SHP77 treated with DMSO at 0.1 percent for 48 hours (cell line): ENCODE measurements around the gene MGAT4A.
A peak's percentile ranks its signal among the peaks of the same experiment; 100 is the strongest.

Experiments
- DNase-seq: peaks from one replicate; lab custom pipeline; 2025; lab: John Stamatoyannopoulos, UW

Gene MGAT4A

DNA sequence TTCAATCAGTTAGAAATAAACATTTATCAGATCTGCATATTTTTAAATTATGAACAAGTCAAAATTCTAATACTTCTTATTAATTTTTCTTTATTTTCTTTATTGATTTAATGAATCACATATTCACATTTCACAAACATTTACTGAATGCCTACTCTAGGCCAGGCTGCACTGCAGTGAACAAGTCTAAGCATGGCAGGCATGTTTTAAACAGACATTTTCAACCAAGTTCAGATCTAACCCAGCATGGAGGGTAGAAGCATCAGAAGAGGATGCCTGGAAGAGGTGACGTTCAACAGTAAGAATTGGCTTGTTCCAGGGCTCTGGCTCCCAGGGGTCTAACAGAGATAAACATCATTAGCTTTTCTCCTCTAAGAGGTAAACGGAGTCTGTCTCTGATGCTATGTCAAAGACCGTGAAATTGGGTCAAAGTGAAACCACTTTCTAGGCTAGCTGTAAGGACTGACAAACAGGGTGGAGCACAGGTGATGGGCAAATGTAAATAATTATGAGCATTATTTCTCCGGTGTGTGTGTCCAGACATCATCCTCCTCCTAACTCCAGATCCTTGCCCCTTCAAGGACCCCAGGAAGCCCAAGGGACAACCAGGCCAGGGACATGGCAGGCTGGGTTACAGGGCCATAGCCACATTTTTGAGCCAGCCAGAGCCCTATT is 72.0 kb downstream of the MGAT4A start:
- DNase-seq, result no peak

DNA sequence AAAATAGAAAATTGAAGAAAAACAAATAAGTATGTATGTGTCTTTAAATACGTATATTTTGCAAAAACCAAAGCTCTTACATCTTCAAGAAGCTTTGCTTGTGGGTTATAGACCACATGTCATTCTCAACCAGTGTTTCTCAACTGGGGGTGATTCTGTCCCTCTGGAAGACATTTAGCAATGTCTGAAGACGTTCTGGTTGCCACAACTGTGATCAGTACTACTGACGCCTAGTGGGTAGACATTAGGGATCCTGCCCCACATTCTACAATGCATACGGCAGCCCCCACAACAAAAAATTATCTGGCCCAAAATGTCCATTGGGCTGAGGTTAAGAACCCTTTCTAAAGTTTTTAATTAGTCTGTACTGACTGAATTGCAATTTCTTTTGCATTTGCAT is 74.1 kb downstream of the MGAT4A start:
- no peak for DNase-seq

DNA sequence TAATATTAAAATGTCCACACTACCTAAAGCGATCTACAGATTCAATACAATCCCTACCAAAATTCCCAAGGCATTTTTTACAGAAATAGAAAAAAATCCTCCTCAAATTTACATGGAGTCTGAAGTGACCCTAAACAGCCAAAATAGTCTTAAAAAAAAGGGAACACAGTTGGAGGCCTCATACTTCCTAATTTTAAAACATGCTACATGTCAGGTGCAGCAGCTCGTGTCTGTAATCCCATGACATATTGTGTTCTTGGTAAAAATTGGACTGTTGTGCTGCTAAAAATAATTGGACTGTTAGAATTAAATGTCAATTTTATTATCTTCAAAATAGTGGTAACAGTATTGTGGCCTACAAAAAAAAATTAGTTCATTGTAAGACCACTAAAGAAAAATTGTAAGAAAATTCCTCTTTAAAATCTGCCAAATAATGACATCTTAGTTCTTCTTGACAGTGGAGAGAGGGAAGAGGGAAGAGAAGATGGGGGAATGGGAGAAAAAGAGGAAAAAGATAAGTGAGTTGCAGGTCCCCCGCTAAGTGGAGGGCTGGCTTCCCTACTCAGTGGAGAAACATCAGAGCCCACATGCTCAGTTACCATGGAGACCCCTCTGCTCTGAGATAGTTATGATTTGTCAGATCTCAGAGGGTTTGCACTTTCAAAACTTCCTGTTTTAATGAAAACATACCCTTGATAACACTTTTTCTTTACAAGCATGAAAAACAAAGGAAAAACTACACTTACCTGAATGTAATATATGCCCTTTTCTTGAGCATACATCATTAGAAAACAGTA is 76.0 kb downstream of the MGAT4A start:
- DNase-seq, result no peak

DNA sequence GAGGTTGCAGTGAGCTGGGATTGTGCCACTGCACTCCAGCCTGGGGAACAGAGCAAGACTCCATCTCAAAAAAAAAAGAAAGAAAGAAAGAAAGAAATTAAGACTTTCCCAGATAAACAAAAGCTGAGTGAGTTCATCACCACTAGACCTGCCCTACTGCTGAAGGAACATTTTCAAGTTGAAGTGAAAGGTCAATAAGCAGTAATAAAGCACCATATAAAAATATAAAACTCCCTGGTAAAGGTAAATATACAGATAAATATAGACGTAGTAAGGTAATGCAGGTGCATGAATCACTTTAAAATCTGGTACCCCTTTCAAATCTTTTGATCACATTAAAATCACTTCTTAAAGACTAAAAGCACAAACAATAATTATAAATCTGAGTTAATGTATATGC is 79.9 kb downstream of the MGAT4A start:
- DNase-seq, result no peak

DNA sequence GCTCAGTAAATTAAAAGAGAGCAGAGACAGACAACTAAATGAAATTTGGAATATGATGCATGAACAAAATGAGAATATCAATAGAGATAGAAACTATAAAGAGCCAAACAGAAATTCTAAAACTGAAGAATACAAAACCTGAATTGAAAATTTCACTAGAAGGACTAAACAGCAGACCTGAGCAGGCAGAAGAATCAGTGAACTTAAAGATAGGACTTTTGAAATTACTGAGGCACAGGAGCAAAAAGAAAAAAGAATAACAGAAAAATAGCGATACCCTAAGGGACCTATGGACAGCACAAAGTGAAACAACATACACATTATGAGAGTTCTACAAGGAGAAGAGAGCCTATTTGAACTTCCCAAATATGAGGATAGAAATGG is 80.9 kb downstream of the MGAT4A start:
- no peak for DNase-seq

DNA sequence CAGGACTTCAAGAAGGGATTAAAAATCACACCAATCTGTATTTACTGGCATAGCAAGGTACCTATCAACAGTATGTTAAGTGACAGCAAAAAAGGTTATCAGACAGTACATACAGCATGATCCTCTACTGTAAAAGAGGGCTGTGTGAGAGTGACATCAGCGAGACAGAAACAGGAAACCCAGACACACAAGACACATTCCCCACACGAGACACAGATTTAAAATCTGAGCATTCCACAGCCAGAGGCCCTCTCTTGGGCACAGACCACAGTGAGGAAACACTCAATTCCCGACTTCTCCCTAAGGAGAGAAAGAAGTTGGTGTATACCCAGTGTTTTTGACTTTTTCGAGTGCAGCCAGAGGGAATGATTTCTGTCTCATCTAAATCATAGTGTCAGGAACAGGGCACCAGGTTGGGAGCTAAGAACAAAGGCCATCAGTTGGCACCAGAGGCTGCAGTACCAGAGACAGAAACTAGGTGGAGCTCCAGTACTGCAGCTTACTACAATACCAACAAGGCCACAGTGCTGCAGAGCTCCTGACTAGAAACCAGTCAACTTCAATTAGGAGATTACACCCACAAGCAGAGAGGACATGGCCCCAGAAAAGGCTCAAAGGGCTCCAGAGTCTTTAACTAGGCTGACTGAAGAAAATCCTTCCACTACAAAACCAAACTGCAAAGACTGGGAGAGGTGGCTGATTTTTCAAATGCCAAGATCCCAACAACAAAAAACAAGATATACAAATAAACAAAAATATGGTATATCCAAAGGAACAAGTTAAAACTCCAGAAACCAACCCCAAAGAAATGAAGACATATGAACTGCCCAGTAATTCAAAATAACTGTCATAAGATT is 81.6 kb downstream of the MGAT4A start:
- DNase-seq, result peak; percentile 77

DNA sequence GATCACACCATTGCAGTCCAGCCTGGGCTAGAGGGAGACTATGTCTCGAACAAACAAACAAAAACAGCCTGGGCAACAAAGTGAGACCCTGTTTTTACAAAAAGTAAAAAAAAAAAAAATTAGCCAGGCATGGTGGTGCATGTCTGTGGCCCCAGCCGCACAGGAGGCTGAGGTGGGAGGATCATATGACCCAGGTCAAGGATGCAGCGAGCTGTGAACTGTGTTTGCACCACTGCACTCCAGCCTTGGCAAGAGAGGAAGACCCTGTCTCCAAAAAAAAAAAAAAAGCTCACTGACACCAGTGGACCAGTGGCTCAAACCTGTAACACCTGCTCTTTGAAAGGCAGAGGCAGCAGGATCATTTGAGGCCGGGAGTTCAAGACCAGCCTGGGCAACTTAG is 82.5 kb downstream of the MGAT4A start:
- DNase-seq, result no peak

DNA sequence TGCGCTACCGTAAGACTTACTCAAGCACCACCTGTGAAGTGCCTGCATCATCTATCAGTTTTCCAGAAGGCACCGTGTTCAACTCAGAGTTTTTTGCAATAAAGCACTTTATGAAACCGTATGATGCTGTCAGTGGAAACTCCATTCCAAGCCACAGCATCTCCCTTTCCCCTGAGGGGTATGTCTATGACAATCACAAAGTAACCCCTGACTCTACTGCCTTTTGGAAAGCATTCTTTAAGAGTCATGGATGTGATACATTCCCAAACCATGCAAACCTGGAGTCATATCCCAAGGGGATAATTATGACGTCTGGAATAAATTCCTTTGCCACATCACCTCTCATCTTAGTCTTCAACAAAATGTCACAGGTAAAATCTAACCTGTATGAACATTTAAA is 83.3 kb downstream of the MGAT4A start:
- no peak for DNase-seq

DNA sequence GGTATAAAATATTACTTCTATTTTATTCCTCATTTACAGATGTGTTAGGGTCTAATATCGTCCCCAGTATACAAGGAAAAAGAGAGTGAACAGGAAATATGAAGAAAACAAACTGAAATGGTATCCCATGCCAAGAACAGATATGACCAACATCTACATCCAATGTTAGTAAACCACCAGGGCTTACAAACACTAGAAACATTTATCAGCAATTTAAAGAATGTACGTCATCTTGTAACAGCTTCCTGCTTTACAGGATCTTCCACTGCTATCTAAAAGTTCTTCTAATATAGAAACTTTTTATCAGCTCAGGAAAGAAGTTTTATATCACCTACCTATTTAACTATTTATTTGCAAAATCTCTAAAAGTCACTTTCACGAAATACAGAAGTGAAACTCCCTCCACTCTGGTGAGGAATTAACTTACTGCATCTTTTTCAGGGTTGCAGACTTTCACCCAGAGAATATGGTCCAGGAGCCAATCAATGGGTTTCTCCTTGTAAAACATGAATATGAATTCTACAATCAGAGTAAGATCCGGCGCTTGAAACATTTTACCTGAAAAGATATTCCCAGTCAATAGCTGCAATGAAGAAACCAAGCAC is 87.3 kb downstream of the MGAT4A start:
- DNase-seq, result no peak

DNA sequence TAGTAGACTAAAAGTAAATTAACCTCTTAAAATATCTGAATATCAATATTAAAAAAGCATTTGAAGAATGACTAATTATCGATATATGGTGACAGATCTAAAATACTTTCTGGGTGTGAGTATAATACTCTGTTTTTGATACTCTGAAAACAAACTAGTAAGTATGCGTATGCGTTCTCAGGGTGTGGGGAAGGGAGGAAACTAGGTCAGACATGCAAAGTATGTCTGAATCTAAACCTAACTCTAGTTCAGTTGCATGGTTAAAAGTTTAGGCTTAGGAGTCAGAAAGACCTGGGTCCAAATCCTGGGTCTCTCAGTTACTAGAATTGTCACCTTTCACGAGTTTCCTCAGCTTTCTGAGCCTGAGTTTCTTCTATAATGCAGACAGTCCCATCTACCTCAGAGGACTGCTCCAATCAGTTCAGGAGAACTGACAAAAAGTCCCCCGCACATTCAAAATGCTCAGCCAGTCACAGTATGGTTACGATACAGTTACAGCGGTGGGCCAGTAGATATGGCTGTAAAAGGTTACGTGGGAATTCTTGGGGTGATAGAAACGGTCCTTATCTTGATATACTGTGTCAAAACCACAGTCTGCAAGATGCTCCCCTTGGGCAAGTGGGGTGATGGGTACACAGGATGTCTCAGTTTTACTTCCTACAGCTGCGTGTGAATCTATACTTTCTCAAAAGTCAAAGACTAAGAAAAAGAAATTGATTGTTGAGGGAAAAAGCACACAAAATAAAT is 93.4 kb downstream of the MGAT4A start:
- no peak for DNase-seq

DNA sequence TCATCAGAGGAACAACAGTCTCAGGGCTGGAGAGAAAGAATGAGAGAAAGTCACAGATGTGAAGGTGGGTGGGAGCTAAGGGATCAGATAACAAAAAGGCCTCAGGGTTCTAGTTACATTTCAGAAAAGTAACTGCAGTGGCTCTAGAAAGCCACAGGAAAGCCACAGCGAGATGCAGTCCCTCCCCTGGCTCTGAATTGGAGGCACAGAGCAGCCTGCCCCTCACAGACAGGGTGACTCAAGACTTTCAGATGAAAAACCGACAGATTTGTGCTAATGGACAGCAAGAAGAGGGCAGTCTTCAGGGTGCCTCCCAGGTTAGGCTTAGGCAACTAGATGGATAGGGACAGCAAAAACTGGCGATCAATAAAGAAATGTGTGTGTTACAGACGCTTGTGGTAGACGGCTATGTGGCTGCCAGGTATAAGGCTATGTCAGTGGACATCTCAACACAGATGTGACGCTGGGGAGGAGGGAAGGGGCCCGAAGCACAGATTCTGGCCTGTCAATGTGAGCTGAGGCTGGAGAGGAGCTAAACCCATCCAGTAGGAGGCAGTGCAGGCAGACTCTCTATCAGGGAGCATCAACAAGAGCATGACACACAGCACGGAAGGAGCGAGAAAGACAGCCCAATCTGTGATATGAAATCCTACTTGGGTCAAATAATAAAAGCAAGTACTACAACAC is 96.4 kb downstream of the MGAT4A start:
- DNase-seq, result no peak

DNA sequence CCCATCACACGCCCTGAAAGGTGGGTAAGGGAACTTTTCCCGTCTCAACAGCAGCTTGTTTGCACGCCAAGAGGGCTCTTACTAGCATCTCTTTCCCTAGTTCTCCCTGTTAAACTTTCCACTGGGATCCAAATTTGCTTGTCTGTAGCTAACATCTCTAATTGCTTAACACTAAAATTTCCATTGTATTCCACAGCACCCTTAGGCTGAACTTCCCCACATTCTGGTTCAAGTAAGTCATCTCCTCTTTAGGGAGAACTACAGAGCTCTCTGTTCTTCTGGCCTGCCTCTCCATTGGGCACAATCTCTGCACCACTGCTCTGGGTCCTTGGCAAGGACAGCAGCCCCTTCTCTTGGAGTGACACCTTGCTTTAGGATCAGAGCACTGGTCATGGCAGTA is 98.6 kb downstream of the MGAT4A start:
- no peak for DNase-seq

DNA sequence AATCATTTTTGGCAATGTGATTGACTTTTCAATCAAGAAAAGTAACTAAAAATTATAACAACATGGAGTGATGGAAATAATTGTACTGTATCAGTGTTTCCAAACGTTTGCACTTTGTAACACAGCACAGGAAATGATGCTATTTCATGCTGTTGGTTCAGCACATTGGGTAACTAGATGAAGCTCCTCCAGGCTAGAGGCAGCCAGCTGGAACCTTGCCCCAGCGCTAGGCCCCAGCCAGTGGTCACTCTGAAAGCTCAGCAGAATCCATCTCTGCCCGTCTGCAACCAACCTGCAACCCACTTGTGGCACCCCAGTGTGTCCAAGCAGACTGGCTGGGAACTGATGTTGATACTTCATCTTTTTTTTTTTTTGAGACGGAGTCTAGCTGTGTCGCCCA is 107.3 kb downstream of the MGAT4A start:
- DNase-seq, result no peak

DNA sequence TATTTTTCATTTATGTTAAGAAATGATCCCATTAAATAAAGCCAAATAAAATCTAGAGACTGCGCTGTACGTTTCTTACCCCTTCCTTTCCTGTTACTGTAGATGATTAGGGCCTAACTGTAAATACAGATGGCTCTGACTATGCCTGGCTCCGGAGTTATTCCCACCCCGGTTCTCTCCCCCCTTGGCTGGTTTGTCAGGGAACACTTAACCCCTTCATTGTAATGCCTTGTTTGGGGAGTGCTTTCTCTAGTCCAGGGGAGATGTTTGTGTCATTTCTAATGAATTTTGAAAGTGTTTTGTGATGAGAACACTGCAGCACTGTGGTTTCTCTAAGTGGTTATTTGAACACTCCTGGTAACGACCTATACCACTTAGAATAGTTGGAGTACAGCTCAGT is 113.8 kb downstream of the MGAT4A start:
- DNase-seq, result no peak

DNA sequence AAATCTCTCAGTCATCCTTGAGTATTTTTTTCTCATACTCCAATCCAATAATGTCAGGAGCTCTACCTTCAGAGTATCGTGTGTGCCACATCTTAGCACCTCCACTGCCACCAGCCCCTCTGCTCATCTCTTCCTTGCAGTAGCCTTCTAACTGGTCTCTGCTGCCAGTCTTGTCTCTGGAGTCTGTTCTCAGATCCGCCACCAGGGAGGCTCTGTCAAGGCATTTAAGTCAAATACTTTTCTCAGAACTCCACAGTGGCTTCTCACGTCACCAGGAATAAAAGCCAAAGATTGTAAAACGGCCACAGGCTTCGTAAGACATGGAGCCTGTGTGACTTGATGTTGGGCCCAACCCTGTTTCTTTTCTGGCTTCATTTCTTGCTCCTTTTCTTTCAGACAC is 115.5 kb downstream of the MGAT4A start:
- no peak for DNase-seq

DNA sequence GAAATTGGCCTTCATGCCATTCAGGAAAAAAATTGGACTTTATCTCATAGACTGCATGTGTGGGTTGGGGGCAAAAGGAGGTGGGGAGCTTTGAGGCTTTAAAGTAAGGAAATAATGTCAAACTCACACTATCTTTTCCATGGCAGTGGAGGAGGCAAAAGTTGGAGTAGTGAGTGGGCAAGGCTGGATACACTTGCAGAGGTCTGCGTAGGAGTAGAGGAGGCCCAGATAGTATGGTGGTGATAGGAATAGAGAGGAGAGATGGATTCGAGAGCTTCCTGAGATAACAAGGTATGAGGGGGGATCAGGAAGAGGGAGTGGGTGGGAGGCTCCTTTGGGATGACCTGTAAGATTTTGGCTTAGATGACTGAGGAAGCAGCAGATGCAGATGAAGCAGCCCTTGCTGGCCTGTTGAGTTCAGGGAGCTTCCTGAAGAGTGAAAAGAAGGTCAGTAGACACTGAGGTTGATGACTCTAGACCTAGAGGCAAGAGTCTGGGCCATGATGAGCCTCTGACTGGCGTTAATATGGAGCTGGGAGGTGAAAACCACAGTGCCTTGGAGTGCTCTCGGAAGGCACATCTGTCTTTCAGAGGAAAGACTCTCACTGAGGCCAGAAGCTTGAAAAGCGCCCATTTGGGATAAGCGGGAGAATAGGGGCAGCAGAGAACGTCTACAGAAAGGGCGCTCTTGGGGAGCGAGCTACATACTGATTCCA is 116.8 kb downstream of the MGAT4A start:
- no peak for DNase-seq

DNA sequence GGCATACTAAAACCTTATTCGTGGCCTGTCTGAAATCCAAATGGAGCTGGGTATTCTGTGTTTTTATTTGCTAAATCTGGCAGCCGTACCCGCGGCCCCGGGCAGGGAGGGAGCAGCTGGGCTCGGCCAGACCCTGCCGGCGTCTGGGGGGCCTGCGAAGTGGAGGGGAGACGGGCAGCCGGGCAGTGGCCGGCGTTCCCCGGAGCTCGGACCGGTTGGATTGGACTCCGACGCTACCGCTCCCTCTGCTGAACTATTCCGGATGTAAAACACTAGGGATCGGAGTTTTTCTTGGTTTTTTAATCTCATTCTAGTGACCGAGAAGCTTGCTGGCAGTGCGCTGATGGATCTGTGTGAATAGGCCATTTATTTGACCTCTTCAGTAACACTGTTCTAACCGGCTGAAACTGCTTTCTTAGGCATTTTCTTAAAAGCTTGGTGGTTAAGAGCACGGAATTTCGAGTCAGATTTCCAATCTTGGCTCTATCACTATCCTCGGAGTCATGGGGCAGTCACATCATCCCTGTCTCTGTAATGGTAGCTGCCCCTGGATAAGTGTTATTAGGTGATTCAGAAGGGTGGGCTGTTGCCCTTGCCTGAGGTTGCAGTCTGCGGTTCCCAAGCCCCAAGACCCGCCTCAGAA is 121.8 kb downstream of the MGAT4A start:
- DNase-seq, result no peak

DNA sequence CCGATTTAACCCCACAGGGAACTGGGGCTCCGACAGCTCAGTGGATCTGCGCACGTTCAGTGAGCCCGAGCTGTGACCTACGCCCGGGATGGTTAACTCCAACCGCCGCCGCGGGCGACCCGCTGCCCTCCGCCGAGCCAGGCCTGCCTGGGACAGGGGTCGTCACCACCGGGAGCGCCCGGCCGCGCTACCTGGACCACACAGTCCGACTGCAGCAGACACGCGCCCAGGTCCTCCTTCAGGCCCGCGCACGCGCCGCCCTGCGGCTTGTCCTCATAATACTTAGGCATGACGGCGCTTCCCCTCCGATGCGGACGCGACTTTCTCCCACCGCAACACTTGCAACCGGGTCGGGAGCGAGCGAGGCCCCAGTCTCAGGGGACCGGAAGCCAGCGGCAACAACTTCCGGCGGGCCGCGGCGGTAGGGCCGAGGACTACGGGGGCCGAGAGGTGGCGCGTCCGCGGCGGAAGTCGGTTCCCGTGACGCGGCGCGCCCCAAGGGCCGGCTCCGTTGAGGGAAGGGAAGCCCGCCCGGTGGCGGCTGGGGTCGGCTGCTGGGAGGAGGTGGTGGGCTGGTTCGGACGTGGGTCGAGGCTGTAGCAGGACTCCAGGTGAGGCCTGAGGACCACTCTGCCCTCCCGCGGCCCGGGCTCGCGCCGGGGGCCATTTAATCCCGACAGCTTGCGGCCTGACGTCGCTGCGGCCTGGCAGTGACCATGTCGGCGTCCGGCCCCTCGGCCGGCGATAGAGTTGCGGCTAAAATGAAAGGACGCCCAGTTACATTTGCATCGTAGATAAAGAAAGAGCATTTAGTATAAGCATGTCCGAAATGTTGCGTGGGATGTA is 122.6 kb downstream of the MGAT4A start, which contains the start of the genes COA5 and UNC50:
TSS of gene COA5 (minus strand) at position 397 of the 846 bp plus-strand sequence. CDS start at position 290, 107 bp downstream.
TSS of gene UNC50 (plus strand) at position 474 of the 846 bp plus-strand sequence. CDS start 1,171 bp downstream, outside the sequence.
- DNase-seq, result peak; percentile 67

DNA sequence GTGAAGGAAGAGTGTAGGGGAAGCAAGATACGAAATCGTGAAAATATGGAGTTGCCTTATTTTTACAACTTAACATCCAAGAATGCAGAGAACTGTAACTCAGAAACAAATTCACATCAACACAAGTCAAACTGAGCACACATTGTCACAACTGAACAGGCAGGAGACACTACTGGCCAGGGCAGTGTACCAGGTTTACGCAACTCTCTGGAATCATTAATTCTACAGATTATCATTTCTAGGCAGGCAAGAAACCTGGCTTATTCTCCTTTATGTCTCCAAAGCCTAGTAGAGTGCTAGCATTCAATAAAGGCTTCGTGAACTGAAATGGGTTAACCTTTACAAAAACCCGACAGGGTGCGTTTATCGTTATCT is 123.2 kb downstream of the MGAT4A start:
- DNase-seq, result no peak
